GM21367 (cell line): Measurements from ENCODE around the gene ALB.

Experiments used
- ATAC-seq: cut with Tn5 transposase; IDR thresholded peaks from one replicate; pipeline ENCODE4 v1.9.1; 2021; ENCODE audit not compliant: unreplicated experiment

The ALB gene

GRCh38 chr4:73448448-73449203 is 44.5 kb downstream of the ALB start:
- ATAC-seq: no peak

GRCh38 chr4:73450398-73451004 is 46.4 kb downstream of the ALB start:
- no peak for ATAC-seq

GRCh38 chr4:73451404-73451803 is 47.3 kb downstream of the ALB start:
- ATAC-seq: no peak

GRCh38 chr4:73451981-73452747 is 48.1 kb downstream of the ALB start:
- ATAC-seq: no peak

GRCh38 chr4:73452953-73453700 is 49.0 kb downstream of the ALB start:
- no peak for ATAC-seq

- no peak for ATAC-seq
These were observed 49.6 kb downstream of the ALB start for GRCh38 chr4:73453701-73454005.

GRCh38 chr4:73454920-73455319 is 50.8 kb downstream of the ALB start:
- no peak for ATAC-seq

- no peak for ATAC-seq
These were observed 52.3 kb downstream of the ALB start for GRCh38 chr4:73456177-73457022.

GRCh38 chr4:73458184-73459047 is 54.3 kb downstream of the ALB start:
- ATAC-seq: no peak

GRCh38 chr4:73459048-73459421 is 54.9 kb downstream of the ALB start:
- ATAC-seq: no peak

- no peak for ATAC-seq
These were observed 56.9 kb downstream of the ALB start for GRCh38 chr4:73460913-73461522.

GRCh38 chr4:73468170-73468569 is 64.1 kb downstream of the ALB start:
- no peak for ATAC-seq

GRCh38 chr4:73470728-73471127 is 66.6 kb downstream of the ALB start:
- ATAC-seq: no peak
